GM19397 (cell line): ENCODE results near the gene ALAD.
"Not testable (repeated sequence)": the region's sequence is repeated elsewhere in the genome, so short reads cannot be mapped to it uniquely, and the experiment has no call there.

Source experiments
- ATAC-seq: cut with Tn5 transposase; IDR thresholded peaks from one replicate; pipeline ENCODE4 v1.9.1; 2021; ENCODE audit warnings: mild to moderate bottlenecking, moderate library complexity; ENCODE audit not compliant: unreplicated experiment

Gene ALAD

DNA sequence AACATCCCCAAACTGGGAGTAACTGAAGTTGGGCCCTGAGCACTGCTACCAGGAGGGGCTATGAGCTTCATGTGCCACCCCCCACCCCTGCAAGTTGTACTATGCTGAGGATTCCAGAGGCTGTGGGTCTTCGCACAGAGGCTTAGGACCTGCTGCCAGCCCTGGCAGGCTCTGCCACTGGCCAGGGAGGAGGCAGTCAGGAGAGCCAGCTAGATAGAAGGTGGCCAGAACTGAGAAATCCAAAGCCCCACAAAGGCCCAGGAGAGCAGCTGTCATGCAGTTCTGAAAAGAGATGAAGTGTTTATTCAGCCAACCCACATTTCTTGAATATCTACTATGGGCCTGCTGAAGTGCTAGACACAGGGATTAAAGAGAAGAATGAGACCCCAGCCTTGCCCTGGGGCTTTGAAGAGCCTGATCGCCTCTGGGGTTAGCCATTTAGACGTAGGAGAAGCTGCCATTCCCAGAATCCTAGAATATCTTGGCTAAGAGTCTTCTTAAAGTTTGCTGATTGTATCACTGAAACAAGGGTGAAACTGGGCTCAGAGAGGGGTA, 1.4 kb downstream of the ALAD start:
- no peak for ATAC-seq

DNA sequence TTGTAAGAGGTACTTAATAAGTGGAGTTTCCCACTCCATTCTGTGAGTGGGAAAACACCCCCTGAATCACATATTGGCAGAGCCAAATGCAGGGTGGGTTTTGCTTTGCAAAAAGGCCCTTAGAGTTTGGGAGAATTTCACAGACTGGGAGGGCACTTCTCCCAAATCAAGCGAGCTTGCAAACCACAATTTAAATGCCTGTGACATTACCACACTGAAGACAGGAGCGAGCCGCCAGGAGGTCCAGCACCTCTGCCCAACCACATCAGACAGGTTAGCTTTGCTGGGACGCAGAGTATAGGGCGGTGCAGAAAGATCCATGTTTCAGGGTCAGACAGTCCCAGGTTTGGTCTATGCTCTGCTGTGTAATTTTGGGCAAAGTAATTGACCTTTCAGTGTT, 2.3 kb downstream of the ALAD start:
- ATAC-seq: no peak

DNA sequence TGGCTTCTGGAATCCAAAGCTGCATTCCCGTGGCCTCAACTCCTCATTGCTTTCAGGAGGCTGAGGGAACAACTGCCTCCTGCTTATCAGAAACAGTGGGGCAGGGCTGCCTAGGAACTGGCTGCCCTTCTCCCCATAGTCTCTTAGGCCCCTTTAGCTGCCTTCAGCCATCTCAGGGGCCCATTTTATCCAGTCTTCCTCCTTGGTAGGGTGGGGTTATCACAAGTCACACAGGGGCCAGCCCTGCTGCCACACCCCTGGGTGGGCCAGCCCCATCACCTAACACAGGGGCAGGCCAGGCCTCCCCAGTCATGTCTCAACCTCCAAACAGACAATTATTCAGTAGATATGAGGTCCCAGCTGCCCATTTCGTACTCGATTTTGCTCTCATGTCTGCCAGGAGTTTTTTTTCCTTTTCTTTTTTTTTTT, 3.9 kb downstream of the ALAD start:
- ATAC-seq: no peak

DNA sequence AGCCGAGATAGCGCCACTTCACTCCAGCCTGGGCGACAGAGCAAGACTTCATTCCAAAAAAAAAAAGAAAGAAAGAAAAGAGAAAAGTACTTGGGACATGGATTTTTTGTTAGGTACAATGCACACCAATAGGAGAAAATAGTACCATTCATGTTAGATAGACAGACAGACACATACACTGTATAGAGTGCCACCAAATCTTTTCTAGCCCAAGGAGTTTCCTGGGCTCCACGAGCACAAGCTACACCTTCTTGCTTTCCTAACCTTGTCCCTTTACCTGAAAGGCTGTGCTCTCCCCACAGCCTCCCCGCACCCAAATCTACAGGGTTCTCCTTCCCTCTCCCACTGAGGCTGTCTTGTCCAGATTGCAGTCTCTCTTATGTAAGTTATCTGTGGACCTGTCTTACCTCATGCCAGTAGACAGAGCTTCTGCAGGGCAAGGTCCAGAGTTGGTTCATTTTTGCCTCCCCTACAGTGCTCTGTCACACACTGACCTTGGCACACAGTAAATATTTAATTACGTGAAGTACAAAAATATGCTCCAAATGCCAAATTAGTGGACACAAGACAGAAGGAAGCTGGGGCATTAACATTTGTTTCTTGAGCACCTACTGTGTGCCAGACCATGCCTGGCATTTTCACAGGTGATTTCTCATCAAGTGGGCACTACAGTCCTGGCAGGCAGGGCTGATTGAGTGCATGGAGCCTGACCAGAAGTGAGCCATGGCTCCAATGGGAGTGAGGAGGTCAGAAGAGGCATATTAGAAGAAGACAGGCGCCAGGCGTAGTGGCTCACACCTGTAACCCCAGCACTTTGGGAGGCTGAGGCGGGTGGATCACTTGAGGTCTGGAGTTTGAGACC, 5.9 kb downstream of the ALAD start:
- no peak for ATAC-seq

DNA sequence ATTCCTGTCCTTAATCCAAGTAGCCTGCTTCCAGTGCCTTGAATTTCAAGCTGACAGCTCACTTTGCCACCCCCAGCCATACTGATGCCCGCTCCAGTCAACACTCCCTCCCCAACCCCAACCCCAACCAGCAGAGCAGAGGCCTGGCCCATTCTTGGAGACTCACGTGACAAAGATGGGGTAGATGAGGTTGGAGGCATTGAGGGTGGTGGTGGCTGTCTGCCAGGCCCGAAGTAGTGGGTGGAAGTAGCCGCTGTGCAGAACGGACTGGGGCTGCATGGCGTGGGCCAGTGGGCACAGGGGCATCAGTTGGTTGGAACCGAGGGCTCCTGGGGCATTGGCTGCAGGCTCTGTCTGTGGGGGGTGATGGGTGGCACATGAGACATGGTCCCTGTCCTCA, 7.8 kb downstream of the ALAD start:
- ATAC-seq: no peak

DNA sequence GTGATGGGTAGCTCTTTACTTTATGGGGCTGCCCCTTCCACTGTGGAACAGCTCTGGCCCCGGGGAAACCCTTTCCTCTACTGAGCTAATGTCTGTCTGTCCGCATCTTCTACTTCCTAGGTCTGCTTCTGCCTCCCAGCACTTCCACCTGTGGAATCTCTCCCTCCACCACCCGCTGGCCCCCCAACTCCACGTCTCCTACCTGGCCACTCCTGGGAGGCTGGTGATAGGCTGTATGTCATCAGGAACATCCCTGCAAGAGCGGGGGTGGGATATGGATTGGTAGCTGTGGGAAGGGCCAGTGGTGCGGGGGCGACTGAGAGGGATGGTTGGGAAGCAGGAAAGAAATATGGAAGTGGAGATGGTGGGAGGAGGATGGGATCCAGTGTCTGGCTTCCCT, 9.2 kb downstream of the ALAD start:
- no peak for ATAC-seq

DNA sequence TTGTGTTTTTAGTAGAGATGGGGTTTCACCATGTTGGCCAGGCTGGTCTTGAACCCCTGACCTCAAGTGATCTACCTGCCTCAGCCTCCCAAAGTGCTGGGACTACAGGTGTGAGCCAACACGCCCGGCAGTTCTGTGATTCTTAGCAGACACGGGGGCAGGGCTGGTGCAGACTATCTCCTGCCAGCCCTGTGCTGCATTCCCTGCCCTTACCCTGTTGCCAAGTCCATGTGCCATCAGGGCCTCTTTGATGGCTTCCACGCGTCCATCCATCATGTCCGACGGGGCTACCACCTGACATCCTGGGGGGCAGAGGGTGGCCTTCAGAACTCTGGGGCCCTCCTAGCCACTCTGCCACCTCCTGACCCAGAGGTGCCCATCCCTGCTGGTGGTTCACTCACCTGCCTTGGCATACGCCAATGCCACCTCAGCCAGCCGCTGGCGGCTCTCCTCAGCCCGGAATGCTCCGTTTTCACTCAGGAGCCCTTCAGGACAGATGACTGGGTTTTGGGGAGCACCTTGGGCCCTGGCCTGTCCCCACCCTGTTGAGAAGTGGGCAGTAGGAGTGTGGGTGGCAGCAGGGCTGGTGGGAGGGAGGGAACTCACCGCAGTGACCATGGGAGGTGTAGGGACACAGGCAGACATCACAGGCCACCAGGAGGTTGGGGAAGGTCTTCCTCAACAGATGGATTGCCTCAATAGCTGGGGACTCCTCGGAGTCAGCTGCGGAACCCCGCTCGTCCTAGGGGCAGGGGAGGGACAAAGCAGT, 10.7 kb downstream of the ALAD start:
- ATAC-seq: no peak

DNA sequence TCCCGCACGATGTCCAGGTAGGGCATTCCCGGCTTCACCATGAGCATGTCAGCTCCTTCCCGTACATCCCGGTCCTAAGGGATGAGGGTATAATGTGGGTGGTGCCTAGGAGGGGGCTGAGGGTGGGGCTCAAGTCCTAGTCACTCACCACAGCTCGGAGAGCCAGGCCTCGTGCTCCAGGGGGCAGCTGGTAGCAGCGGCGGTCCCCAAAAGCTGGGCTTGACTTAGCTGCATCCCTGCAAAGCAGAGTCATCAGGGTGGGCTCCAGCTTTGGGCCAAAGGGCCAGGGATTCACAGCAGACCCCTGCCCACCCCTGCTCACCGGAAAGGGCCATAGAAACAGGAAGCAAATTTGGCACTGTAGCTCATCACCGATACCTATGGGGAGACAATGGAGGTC, 11.6 kb downstream of the ALAD start:
- no peak for ATAC-seq

DNA sequence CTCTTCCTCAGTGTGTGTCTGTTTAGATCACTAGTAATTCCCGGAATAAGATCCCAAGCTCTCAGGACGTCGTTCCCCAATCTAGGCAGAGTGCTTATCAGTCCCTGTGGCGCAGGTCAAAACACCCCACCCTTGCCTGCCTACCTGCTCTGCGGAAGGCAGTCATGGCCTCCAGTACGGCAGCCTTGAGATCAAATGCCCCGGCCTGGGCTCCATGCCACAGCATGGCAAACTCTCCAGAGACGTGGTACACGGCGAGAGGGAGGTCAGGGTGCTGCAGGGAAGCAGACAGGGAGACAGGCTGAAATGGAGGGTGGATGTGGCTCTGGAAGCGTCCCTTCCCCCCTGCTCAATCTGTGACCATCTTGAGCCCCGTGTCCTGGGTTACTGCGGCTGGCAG, 12.3 kb downstream of the ALAD start:
- no peak for ATAC-seq

DNA sequence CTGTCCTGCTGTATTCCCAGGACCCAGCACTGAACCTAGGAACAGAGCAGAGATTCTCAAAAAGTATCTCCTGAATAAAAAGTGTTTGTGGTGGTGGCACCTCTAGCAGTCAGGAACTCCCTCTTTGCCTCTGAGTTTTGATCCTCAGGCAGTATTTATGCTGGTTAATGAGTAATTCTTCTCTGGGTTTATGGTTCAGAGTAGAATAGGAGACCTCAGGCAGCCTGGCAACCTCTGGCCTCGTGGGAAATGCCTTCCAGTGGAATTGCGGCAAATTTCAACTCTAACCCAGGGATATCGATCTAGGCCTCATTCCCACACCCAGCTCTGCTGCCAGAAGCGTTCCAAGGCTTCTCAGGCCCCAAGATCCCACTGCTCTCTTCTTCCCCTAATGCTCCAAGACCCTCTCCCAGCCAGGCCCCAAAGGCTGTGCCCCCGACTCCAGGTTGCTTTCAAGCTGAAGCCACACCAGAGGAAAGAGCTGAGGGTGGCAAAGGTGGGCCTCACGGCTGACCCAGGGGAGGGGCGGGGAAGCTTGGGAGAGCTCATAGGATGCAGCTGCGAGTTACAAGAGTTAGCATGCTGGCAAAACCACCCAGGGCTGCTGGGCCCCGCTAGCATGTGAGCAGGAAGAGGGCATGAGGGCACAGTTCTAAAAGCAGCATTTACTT, 13.4 kb downstream of the ALAD start:
- no peak for ATAC-seq

DNA sequence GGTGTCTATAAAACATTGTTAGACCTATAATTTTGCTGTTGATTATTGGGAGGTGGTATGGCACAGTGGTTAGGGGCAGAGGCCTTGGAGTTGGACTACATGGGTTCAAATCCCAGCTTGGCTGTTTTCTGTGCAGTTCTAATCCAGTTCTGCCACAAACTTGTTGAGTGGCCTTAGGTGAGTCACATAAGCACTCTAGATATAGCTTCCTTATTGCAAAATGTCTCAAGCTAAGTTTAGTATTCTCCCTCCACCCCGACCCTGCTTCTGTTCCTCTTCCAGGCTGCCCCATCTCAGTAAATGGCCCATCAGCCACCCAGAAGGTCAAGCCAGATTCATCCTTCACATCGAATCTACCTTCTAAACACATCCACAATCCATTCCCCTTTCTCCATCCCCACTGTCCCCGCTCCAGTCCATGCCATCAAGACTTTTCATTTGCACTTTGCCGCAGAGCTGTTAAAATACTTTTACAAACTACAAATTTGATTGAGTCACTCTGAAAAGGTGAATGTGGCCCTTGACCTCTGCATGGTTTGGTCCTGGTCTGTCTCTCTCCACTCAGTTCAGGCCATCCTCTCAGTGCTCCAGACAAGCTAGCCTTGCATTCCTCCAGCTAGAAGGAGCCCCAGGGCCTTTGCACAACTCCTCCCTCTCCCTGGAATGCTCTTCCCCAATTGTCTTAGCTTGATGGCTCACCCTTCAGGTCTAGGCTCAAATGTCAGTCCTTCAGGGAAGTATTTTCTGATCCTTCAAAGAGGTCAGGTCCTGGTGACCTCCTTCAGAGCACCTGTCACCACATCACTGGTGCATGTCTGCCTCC, 14.3 kb downstream of the ALAD start:
- no peak for ATAC-seq

DNA sequence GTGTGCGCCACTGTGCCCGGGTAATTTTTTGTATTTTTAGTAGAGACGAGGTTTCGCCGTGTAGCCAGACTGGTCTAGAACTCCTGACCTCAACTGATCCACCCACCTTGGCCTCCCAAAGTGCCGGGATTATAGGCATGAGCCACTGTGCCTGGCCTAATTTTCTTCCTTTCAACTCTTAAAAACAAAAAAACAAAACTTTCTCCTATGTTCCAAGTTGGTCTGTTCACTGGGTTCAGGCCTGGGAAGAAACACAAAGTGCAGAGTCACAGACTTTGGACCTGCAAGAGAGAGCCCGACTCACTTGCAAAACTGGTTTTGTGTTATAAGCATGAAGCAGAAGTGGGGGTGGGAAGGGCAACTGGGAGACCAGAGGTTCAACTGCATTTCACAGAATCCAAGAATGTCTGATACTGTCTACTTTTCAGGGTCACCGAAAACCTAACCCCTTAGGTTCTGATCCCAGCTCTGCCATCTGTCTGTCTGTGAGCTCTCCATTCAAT, 19.1 kb downstream of the ALAD start:
- no peak for ATAC-seq

DNA sequence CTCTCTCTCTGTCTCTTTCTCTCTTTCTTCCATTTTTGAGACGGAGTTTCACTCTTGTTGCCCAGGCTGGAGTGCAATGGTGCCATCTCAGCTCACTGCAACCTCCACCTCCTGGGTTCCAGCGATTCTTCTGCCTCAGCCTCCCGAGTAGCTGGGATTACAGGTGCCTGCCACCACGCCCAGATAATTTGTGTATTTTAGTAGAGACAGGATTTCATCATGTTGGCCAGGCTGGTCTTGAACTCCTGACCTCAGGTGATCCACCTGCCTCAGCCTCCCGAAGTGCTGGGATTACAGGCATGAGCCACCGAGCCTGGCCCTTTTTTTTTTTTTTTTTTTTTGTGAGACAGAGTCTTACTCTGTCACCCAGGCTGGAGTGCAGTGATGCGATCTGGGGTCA, 19.6 kb downstream of the ALAD start:
- ATAC-seq: not testable (repeated sequence)

DNA sequence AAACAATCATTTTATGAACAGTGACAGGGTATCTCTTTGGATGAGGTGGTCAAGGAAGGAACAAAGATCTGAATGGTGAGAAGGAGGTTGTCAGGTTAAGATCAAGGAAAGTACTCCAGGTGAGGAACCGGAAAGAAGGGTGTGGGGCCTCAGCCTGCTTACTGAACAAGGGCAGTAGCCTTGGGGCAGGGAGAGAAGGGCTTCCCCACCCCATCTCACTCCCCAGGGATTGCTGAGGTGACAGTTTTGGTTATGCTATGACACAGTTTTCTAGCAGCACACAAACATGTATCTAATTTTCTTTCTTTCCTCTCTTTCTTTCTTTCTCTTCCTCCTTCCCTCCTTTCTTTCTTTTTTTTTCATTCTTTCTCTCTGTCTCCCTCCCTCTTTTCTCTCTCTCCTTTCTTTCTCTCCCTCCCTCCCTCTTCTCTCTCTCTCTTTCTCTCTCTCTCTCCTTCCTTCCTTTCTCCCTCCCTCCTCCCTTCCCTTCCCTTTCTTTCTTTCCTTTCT, 20.2 kb downstream of the ALAD start:
- ATAC-seq: no peak

DNA sequence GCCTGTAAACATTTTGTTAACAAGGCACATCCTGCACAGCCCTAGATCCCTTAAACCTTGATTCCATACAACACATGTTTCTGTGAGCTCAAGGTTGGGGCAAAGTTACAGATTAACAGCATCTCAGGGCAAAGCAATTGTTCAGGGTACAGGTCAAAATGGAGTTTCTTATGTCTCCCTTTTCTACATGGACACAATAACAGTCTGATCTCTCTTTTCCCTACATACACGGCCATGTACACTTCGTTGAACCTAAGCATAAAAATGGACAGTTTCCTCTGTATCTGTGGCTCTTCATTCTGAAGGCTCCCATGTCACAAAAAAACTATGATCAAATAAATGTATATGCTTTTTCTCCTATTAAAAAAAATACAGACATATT, 21.3 kb downstream of the ALAD start:
- ATAC-seq: not testable (repeated sequence)

DNA sequence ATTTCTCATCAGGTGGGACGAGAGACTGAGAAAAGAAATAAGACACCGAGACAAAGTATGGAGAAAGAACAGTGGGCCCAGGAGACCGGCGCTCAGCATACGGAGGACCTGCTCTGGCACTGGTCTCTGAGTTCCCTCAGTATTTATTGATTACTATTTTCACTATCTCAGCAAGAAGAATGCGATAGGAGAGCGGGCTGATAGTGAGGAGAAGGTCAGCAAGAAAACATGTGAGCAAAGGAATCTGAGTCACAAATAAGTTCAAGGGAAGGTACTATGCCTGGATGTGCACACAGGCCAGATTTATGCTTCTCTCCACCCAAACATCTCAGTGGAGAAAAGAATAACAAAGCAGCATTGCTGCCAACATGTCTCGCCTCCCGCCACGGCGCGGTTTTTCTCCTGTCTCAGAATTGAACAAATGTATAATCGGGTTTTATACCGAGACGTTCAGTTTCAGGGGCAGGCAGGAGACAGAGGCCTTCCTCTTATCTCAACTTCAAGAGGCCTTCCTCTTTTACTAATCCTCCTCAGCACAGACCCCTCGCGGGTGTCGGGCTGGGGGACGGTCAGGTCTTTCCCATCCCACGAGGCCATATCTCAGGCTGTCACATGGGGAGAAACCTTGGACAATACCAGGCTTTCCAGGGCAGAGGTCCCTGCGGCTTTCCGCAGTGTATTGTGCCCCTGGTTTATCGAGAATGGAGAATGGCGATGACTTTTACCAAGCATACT, 21.8 kb downstream of the ALAD start:
- not testable (repeated sequence) for ATAC-seq

DNA sequence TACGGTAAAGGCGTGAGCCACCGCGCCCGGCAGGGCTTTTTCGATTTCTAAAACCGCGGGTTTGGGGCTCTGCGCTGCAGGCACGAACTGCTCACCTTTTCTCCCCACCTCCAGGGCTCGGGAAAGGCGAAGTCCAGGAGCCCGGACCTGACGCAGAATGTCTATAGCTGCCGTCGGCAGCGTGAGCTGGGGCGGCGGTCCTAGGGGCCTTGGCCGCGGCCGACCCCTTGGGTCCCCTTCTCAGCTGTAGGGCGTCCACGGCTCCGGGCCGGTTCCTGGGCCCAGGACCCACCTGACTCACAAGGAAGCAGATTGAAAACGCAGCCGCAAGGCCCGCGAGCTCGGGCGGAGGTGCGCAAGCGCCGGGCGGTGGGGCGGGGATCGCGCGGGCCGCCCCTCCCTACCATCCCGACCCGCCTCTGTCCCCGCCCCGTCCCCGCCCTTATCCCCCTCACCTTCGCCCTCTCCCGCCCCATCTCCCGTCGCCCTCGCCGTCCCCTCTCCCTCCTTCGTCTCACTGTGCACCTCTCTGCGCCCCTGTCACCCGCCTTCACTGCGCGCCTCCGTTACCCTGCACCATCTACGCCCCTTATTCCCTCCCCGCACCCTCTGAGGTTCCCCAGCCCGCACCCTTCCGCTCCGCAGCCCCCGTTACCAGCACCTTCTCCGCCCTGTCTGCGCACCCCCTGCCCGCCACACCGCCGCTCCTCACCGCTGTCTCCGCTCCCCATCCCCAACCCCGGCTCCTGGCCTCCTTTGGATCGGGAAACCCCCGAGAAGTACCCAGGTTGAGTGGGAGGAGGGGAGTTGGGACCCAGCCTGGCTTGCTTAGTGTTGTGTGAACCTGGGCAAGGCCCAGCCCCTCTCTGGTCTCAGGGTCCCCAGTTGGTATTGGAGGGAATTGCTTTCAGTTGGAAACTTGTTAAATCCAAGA, 24.2 kb downstream of the ALAD start, which contains the start of gene HDHD3:
Gene HDHD3, minus strand, starts transcription at position 353 of the 934 bp plus-strand sequence. CDS start 2,632 bp downstream, outside the sequence.
- ATAC-seq: peak; percentile 76
